ENCODE data around the gene VPS35L. TPM values are rescaled to one million over a fixed set of nuclear protein-coding genes. Genes with fewer than 3 reads are reported as not detected.
"Not testable (repeated sequence)": the region's sequence is repeated elsewhere in the genome, so short reads cannot be mapped to it uniquely, and the experiment has no call there.

Gene VPS35L
- polyA plus RNA-seq, 4 donors, result 62.3 to 64.9 (median 63.7) TPM

GRCh38 chr16:19527161-19527560, 28.3 kb upstream of the VPS35L start:
- DNase-seq (ENCODE audit: low read depth in 4 of 4, low spot score in 2 of 4), result no peak

GRCh38 chr16:19528666-19529065, 26.8 kb upstream of the VPS35L start:
- no peak for DNase-seq (ENCODE audit: low read depth in 4 of 4, low spot score in 2 of 4)

- DNase-seq (ENCODE audit: low read depth in 4 of 4, low spot score in 2 of 4), result no peak
Observed at GRCh38 chr16:19532601-19533000, 22.9 kb upstream of the VPS35L start.

- DNase-seq (ENCODE audit: low read depth in 4 of 4, low spot score in 2 of 4), result no peak
Observed at GRCh38 chr16:19540241-19540970, 15.1 kb upstream of the VPS35L start.

- no peak for DNase-seq (ENCODE audit: low read depth in 4 of 4, low spot score in 2 of 4)
Observed at GRCh38 chr16:19542138-19542821, 13.2 kb upstream of the VPS35L start.

GRCh38 chr16:19543278-19543996, 12.1 kb upstream of the VPS35L start:
- not testable (repeated sequence) for DNase-seq (ENCODE audit: low read depth in 4 of 4, low spot score in 2 of 4)

GRCh38 chr16:19548144-19548543, 7.4 kb upstream of the VPS35L start:
- DNase-seq (ENCODE audit: low read depth in 4 of 4, low spot score in 2 of 4), result no peak

- DNase-seq (ENCODE audit: low read depth in 4 of 4, low spot score in 2 of 4), result no peak
Observed at GRCh38 chr16:19549673-19550072, 5.8 kb upstream of the VPS35L start.

GRCh38 chr16:19555938-19556771, 652 bp downstream of the VPS35L start:
- DNase-seq (ENCODE audit: low read depth in 4 of 4, low spot score in 2 of 4), result peak in 2 of 4 donors; percentile 2 to 10

GRCh38 chr16:19559242-19559910, 3.9 kb downstream of the VPS35L start:
- peak in 2 of 4 donors; percentile 24 to 44 for DNase-seq (ENCODE audit: low read depth in 4 of 4, low spot score in 2 of 4)

- no peak for DNase-seq (ENCODE audit: low read depth in 4 of 4, low spot score in 2 of 4)
Observed at GRCh38 chr16:19560078-19560477, 4.6 kb downstream of the VPS35L start.

- DNase-seq (ENCODE audit: low read depth in 4 of 4, low spot score in 2 of 4), result no peak
Observed at GRCh38 chr16:19563377-19563776, 7.9 kb downstream of the VPS35L start.

- DNase-seq (ENCODE audit: low read depth in 4 of 4, low spot score in 2 of 4), result no peak
Observed at GRCh38 chr16:19566362-19566761, 10.9 kb downstream of the VPS35L start.

- DNase-seq (ENCODE audit: low read depth in 4 of 4, low spot score in 2 of 4), result no peak
Observed at GRCh38 chr16:19567560-19567959, 12.1 kb downstream of the VPS35L start.

GRCh38 chr16:19573997-19574396, 18.5 kb downstream of the VPS35L start:
- no peak for DNase-seq (ENCODE audit: low read depth in 4 of 4, low spot score in 2 of 4)

GRCh38 chr16:19574615-19575014, 19.1 kb downstream of the VPS35L start:
- no peak for DNase-seq (ENCODE audit: low read depth in 4 of 4, low spot score in 2 of 4)

- DNase-seq (ENCODE audit: low read depth in 4 of 4, low spot score in 2 of 4), result no peak
Observed at GRCh38 chr16:19578378-19578971, 23.0 kb downstream of the VPS35L start.

- no peak for DNase-seq (ENCODE audit: low read depth in 4 of 4, low spot score in 2 of 4)
Observed at GRCh38 chr16:19582050-19582831, 26.7 kb downstream of the VPS35L start.
